MM.1S (cell line): ENCODE results near the gene COPG2.

ENCODE experiments used
- CTCF ChIP-seq: fragments of 300-600 bp; sonication (generic); IDR thresholded peaks from 2 replicates; pipeline ENCODE4 v1.5.1; 2016; ENCODE audit warnings: antibody characterized with exemption, low read length, mixed read lengths
- EZH2 ChIP-seq: fragments of 300-600 bp; sonication (generic); optimal IDR thresholded peaks from 2 replicates; pipeline ENCODE3; 2017; ENCODE audit warnings: low read depth, mild to moderate bottlenecking, antibody characterized with exemption, low read length, mixed read lengths
- EZH2phosphoT487 ChIP-seq: fragments of 300-600 bp; sonication (generic); IDR thresholded peaks from 2 replicates; pipeline ENCODE4 v1.6.1; 2018; ENCODE audit warnings: antibody characterized with exemption, low read length

GRCh38 chr7:130485734-130486113 lies 182.8 kb downstream of the COPG2 start:
- TF ChIP-seq CTCF (no peak), EZH2 (no peak), EZH2phosphoT487 (no peak)
